Mesendoderm (in vitro differentiated cells): ENCODE measurements around the gene APP.

Experiments
- DNase-seq: peaks from one replicate; pipeline ENCODE4 v3.0.0; 2013
- H2AK5ac ChIP-seq: 2 replicates; pipeline ENCODE4 v1.6.1; 2013; ENCODE audit warnings: low read length, inconsistent platforms
- H2BK120ac ChIP-seq: 2 replicates; pipeline ENCODE4 v1.6.1; 2013; ENCODE audit warnings: low read depth, mild to moderate bottlenecking, low read length, moderate library complexity, mixed read lengths
- H2BK15ac ChIP-seq: replicated peaks from 2 replicates; pipeline ENCODE4 v1.6.1; 2013; ENCODE audit warnings: low read depth, mild to moderate bottlenecking, moderate library complexity
- H2BK5ac ChIP-seq: 2 replicates; pipeline ENCODE4 v1.6.1; 2013; ENCODE audit warnings: low read length, inconsistent platforms
- H3K18ac ChIP-seq: 2 replicates; pipeline ENCODE4 v1.6.1; 2013; ENCODE audit warnings: mild to moderate bottlenecking, low read length, mixed read lengths
- H3K23ac ChIP-seq: one replicate; pipeline ENCODE4 v1.6.1; 2013; ENCODE audit warnings: low read length
- H3K27ac ChIP-seq: 2 replicates; pipeline ENCODE4 v1.5.1; 2013; ENCODE audit warnings: low read depth, mild to moderate bottlenecking, inconsistent platforms, low read length, moderate library complexity
- H3K27me3 ChIP-seq: 2 replicates; pipeline ENCODE4 v1.6.1; 2013; ENCODE audit warnings: low read length, control low read depth, mild to moderate bottlenecking, inconsistent platforms; ENCODE audit not compliant: insufficient read depth, poor library complexity
- H3K36me3 ChIP-seq: 2 replicates; pipeline ENCODE4 v1.6.1; 2013; ENCODE audit warnings: low read length, inconsistent platforms; ENCODE audit not compliant: control insufficient read depth, insufficient read depth
- H3K4ac ChIP-seq: one replicate; pipeline ENCODE4 v1.6.1; 2013; ENCODE audit warnings: low read depth, mild to moderate bottlenecking, low read length, moderate library complexity
- H3K4me1 ChIP-seq: 2 replicates; pipeline ENCODE4 v1.6.1; 2013; ENCODE audit warnings: low read depth, low read length, inconsistent platforms; ENCODE audit not compliant: control insufficient read depth
- H3K4me2 ChIP-seq: 2 replicates; pipeline ENCODE4 v1.6.1; 2013; ENCODE audit warnings: low read length
- H3K4me3 ChIP-seq: 2 replicates; pipeline ENCODE4 v1.5.1; 2013; ENCODE audit warnings: mild to moderate bottlenecking, low read length
- H3K56ac ChIP-seq: one replicate; pipeline ENCODE4 v1.6.1; 2013; ENCODE audit warnings: low read length
- H3K79me1 ChIP-seq: 2 replicates; pipeline ENCODE4 v1.6.1; 2013; ENCODE audit warnings: low read length, inconsistent platforms
- H3K79me2 ChIP-seq: 2 replicates; pipeline ENCODE4 v1.6.1; 2013; ENCODE audit warnings: mild to moderate bottlenecking, low read length; ENCODE audit not compliant: control insufficient read depth, insufficient read depth
- H3K9ac ChIP-seq: 2 replicates; pipeline ENCODE4 v1.6.1; 2013; ENCODE audit warnings: low read length, inconsistent platforms
- H4K5ac ChIP-seq: one replicate; pipeline ENCODE4 v1.6.1; 2013; ENCODE audit warnings: low read length
- H4K8ac ChIP-seq: one replicate; pipeline ENCODE4 v1.6.1; 2013; ENCODE audit warnings: low read depth, mild to moderate bottlenecking, control low read depth, low read length, moderate library complexity
- WGBS: extraction: QIAGEN DNeasy Blood & Tissue Kit; methylation state at CpG from one replicate; pipeline ENCODE4 v1.1.7; 2013; ENCODE audit warnings: low lambda C conversion rate, missing lambda C conversion rate; ENCODE audit not compliant: insufficient coverage; ENCODE audit errors: extremely low coverage; 5-methylcytosine and 5-hydroxymethylcytosine counted together

Gene APP

GRCh38 chr21:25888711-25889110 is 281.9 kb downstream of the APP start:
- Histone ChIP-seq H3K9ac (no peak overlapping the region), H2BK15ac (no peak overlapping the region), H3K36me3 (peaks cover 3% of the 10 kb centered on the region), H3K4ac (no peak overlapping the region), H2BK120ac (no peak overlapping the region), H3K27ac (no peak overlapping the region), H3K18ac (no peak overlapping the region), H3K4me1 (no peaks in the 10 kb centered on the region), H2BK5ac (no peak overlapping the region), H4K5ac (no peak overlapping the region), H3K23ac (no peak overlapping the region), H3K4me3 (no peak overlapping the region), H3K79me2 (no peaks in the 10 kb centered on the region), H3K79me1 (peaks cover 5% of the 10 kb centered on the region), H4K8ac (no peak overlapping the region), H3K4me2 (no peak overlapping the region), H3K27me3 (no peaks in the 10 kb centered on the region), H3K56ac (no peak overlapping the region), H2AK5ac (no peak overlapping the region)
- no peak for DNase-seq
- no CpG with 5 or more reads among the region's 9 CpGs for WGBS

- Histone ChIP-seq H3K4ac (no peak overlapping the region), H3K79me1 (peaks cover 5% of the 10 kb centered on the region), H3K4me3 (no peak overlapping the region), H3K9ac (no peak overlapping the region), H2BK15ac (no peak overlapping the region), H3K27ac (no peak overlapping the region), H2BK5ac (no peak overlapping the region), H3K4me1 (no peaks in the 10 kb centered on the region), H3K56ac (no peak overlapping the region), H3K4me2 (no peak overlapping the region), H4K5ac (no peak overlapping the region), H3K18ac (no peak overlapping the region), H3K79me2 (no peaks in the 10 kb centered on the region), H3K36me3 (peaks cover 4% of the 10 kb centered on the region), H2AK5ac (no peak overlapping the region), H4K8ac (no peak overlapping the region), H3K27me3 (no peaks in the 10 kb centered on the region), H2BK120ac (no peak overlapping the region), H3K23ac (no peak overlapping the region)
- WGBS = no CpG with 5 or more reads among the region's 9 CpGs
- DNase-seq = no peak
Measured at GRCh38 chr21:25887646-25888306, 282.8 kb downstream of the APP start.

- Histone ChIP-seq H2BK15ac (no peak overlapping the region), H3K79me1 (peaks cover 5% of the 10 kb centered on the region), H2AK5ac (no peak overlapping the region), H3K23ac (no peak overlapping the region), H3K18ac (no peak overlapping the region), H3K4ac (no peak overlapping the region), H3K4me2 (no peak overlapping the region), H4K8ac (no peak overlapping the region), H3K36me3 (peaks cover 5% of the 10 kb centered on the region), H2BK5ac (no peak overlapping the region), H2BK120ac (no peak overlapping the region), H3K9ac (no peak overlapping the region), H3K27me3 (no peaks in the 10 kb centered on the region), H3K79me2 (no peaks in the 10 kb centered on the region), H4K5ac (no peak overlapping the region), H3K4me1 (no peaks in the 10 kb centered on the region), H3K4me3 (no peak overlapping the region), H3K27ac (no peak overlapping the region), H3K56ac (no peak overlapping the region)
- DNase-seq = peak; percentile 51
- WGBS = no CpG with 5 or more reads among the region's 4 CpGs
Measured at GRCh38 chr21:25887166-25887565, 283.4 kb downstream of the APP start.

- no peak overlapping the region for H3K56ac ChIP-seq
- H3K27me3 ChIP-seq = no peaks in the 10 kb centered on the region
- no peaks in the 10 kb centered on the region for H3K79me2 ChIP-seq
- H4K5ac ChIP-seq = no peak overlapping the region
- no peak overlapping the region for H3K27ac ChIP-seq
- H2BK120ac ChIP-seq = no peak overlapping the region
- no peak overlapping the region for H2BK15ac ChIP-seq
- H3K4me1 ChIP-seq = no peaks in the 10 kb centered on the region
- no peak overlapping the region for H4K8ac ChIP-seq
- no peak overlapping the region for H3K4me3 ChIP-seq
- no peak for DNase-seq
- no peak overlapping the region for H3K4me2 ChIP-seq
- H3K36me3 ChIP-seq = peaks cover 7% of the 10 kb centered on the region
- no peak overlapping the region for H3K9ac ChIP-seq
- no peak overlapping the region for H3K23ac ChIP-seq
- H3K79me1 ChIP-seq = peaks cover 5% of the 10 kb centered on the region
- whole genome bisulfite sequencing = no CpG with 5 or more reads among the region's 7 CpGs
- H2BK5ac ChIP-seq = no peak overlapping the region
- no peak overlapping the region for H3K18ac ChIP-seq
- H2AK5ac ChIP-seq = no peak overlapping the region
- no peak overlapping the region for H3K4ac ChIP-seq
Measured at GRCh38 chr21:25885880-25886279, 284.7 kb downstream of the APP start.

GRCh38 chr21:25885405-25885804 is 285.2 kb downstream of the APP start:
- Histone ChIP-seq H3K4me3 (no peak overlapping the region), H3K79me1 (peaks cover 5% of the 10 kb centered on the region), H2BK5ac (no peak overlapping the region), H3K9ac (no peak overlapping the region), H2BK15ac (no peak overlapping the region), H4K5ac (no peak overlapping the region), H3K27me3 (no peaks in the 10 kb centered on the region), H2AK5ac (no peak overlapping the region), H3K18ac (no peak overlapping the region), H4K8ac (no peak overlapping the region), H3K27ac (no peak overlapping the region), H2BK120ac (no peak overlapping the region), H3K56ac (no peak overlapping the region), H3K23ac (no peak overlapping the region), H3K4me2 (no peak overlapping the region), H3K4ac (no peak overlapping the region), H3K79me2 (no peaks in the 10 kb centered on the region), H3K36me3 (peaks cover 7% of the 10 kb centered on the region), H3K4me1 (no peaks in the 10 kb centered on the region)
- no CpG with 5 or more reads among the region's 4 CpGs for WGBS
- no peak for DNase-seq

GRCh38 chr21:25884311-25884710 is 286.3 kb downstream of the APP start:
- Histone ChIP-seq H3K79me2 (no peaks in the 10 kb centered on the region), H2BK15ac (no peak overlapping the region), H3K23ac (no peak overlapping the region), H3K56ac (no peak overlapping the region), H3K4ac (no peak overlapping the region), H4K5ac (no peak overlapping the region), H3K79me1 (peaks cover 3% of the 10 kb centered on the region), H3K4me3 (no peak overlapping the region), H3K36me3 (peaks cover 7% of the 10 kb centered on the region), H2BK120ac (no peak overlapping the region), H3K27me3 (no peaks in the 10 kb centered on the region), H2BK5ac (no peak overlapping the region), H3K4me1 (no peaks in the 10 kb centered on the region), H2AK5ac (no peak overlapping the region), H4K8ac (no peak overlapping the region), H3K4me2 (no peak overlapping the region), H3K27ac (no peak overlapping the region), H3K9ac (no peak overlapping the region), H3K18ac (no peak overlapping the region)
- DNase-seq = no peak
- no CpG with 5 or more reads among the region's 2 CpGs for WGBS
